ENCODE measurements around the gene SCAF8.

DNA sequence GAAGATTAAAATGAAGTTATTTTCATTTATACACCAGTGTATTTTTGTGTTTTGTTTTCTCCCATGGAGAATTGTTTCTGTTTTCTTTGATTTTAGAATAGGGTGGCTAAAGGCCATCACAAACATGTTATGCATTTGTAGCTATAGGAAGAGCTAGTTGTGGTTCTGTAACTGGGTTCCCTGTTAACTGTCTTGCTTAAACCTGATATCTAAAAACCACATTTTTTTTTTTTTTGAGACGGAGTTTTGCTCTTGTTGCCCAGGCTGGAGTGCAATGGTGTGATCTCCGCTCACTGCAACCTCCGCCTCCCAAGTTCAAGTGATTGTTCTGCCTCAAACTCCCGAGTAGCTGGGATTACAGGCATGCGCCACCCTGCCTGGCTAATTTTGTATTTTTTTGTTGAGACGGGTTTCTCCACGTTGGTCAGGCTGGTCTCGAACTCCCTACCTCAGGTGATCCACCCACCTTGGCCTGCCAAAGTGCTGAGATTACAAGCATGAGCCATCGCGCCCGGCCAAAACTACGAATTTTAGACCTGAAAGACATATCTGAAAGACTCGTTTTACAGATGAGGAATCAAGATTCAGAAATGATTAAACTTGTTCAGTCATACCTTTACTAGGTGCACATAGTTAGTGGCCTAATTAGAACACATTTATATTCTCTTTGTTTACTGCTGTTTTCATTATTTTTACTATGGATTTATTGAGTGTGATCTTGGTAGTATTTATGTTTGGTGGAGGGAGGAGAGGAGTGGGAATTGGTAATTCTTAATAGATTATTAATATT is 18.0 kb downstream of the SCAF8 start:
- TF ChIP-seq GTF2F1 (IDR thresholded peaks at IDR 0.05; ENCODE audit: low read depth, low read length), result no peak
- TF ChIP-seq COPS2 (conservative IDR thresholded peaks at IDR 0.05), result no peak
- no peak for TF ChIP-seq CREM (IDR thresholded peaks at IDR 0.05; ENCODE audit: low read depth)

All from K562 (cell line).